Stimulated activated CD8-positive, alpha-beta memory T cell treated with anti-CD3 and anti-CD28 coated beads, Interleukin-7, amount 100 ng/mL, for 1 hour (primary cell): ENCODE data around the gene AGBL4.

Experiments used
- DNase-seq, 2 donors: peaks; one replicate each; pipeline ENCODE4 v3.0.0-alpha.2; 2020; ENCODE audit warnings: low read depth in 2 of 2

Gene AGBL4

GRCh38 chr1:48765335-48765734 lies 1258.4 kb downstream of the AGBL4 start:
- no peak for DNase-seq

GRCh38 chr1:48761986-48762385 lies 1261.8 kb downstream of the AGBL4 start:
- DNase-seq: no peak

- DNase-seq: no peak
Observed at GRCh38 chr1:48761411-48761810, 1262.3 kb downstream of the AGBL4 start.

GRCh38 chr1:48760857-48761256 lies 1262.9 kb downstream of the AGBL4 start:
- no peak for DNase-seq

- DNase-seq: no peak
Observed at GRCh38 chr1:48758976-48759375, 1264.8 kb downstream of the AGBL4 start.

GRCh38 chr1:48757363-48757762 lies 1266.4 kb downstream of the AGBL4 start:
- DNase-seq: no peak

GRCh38 chr1:48756683-48757316 lies 1267.0 kb downstream of the AGBL4 start:
- DNase-seq: no peak

- DNase-seq: no peak
Observed at GRCh38 chr1:48753293-48753692, 1270.5 kb downstream of the AGBL4 start.

- DNase-seq: no peak
Observed at GRCh38 chr1:48750109-48750508, 1273.6 kb downstream of the AGBL4 start.

GRCh38 chr1:48749068-48749467 lies 1274.7 kb downstream of the AGBL4 start:
- no peak for DNase-seq

GRCh38 chr1:48746906-48747305 lies 1276.8 kb downstream of the AGBL4 start:
- DNase-seq: no peak

GRCh38 chr1:48744032-48744431 lies 1279.7 kb downstream of the AGBL4 start:
- no peak for DNase-seq

- no peak for DNase-seq
Observed at GRCh38 chr1:48743480-48743879, 1280.3 kb downstream of the AGBL4 start.

- no peak for DNase-seq
Observed at GRCh38 chr1:48741380-48741779, 1282.4 kb downstream of the AGBL4 start.

- DNase-seq: no peak
Observed at GRCh38 chr1:48740621-48741020, 1283.1 kb downstream of the AGBL4 start.

- DNase-seq: no peak
Observed at GRCh38 chr1:48739091-48739490, 1284.7 kb downstream of the AGBL4 start.

- no peak for DNase-seq
Observed at GRCh38 chr1:48738356-48738755, 1285.4 kb downstream of the AGBL4 start.

- DNase-seq: no peak
Observed at GRCh38 chr1:48735796-48736195, 1288.0 kb downstream of the AGBL4 start.

GRCh38 chr1:48730164-48730910 lies 1293.4 kb downstream of the AGBL4 start:
- no peak for DNase-seq

- no peak for DNase-seq
Observed at GRCh38 chr1:48728584-48728983, 1295.2 kb downstream of the AGBL4 start.

GRCh38 chr1:48726557-48727215 lies 1297.1 kb downstream of the AGBL4 start:
- DNase-seq: no peak

GRCh38 chr1:48726139-48726538 lies 1297.6 kb downstream of the AGBL4 start:
- no peak for DNase-seq
